GM12865 (cell line): Measurements from ENCODE around the gene DNAH12.

Experiments used
- DNase-seq: peaks from one replicate; pipeline ENCODE4 v3.0.0; 2010; ENCODE audit warnings: low read depth
- H3K4me3 ChIP-seq: 2 replicates; pipeline ENCODE4 v1.5.1; 2011; ENCODE audit warnings: mild to moderate bottlenecking, low read depth, low read length, control low read depth
- CTCF ChIP-seq: IDR thresholded peaks from 2 replicates; pipeline ENCODE4 v1.5.1; 2011; ENCODE audit warnings: low read length, control low read depth, low read depth, inconsistent platforms; ENCODE audit not compliant: insufficient read depth; ENCODE audit errors: missing control alignments

Gene DNAH12

GRCh38 chr3:57411715-57412114 lies 132.4 kb downstream of the DNAH12 start:
- no peak overlapping the region for H3K4me3 ChIP-seq
- TF ChIP-seq CTCF, result no peak
- no peak for DNase-seq

- DNase-seq, result no peak
- H3K4me3 ChIP-seq, result no peak overlapping the region
- TF ChIP-seq CTCF, result no peak
These were observed 134.7 kb downstream of the DNAH12 start for GRCh38 chr3:57409471-57409870.

- no peak for DNase-seq
- H3K4me3 ChIP-seq, result no peak overlapping the region
- no peak for TF ChIP-seq CTCF
These were observed 141.5 kb downstream of the DNAH12 start for GRCh38 chr3:57402675-57403074.

- H3K4me3 ChIP-seq, result no peak overlapping the region
- peak; percentile 94 for TF ChIP-seq CTCF
- DNase-seq, result peak; percentile 85
These were observed 146.7 kb downstream of the DNAH12 start for GRCh38 chr3:57397175-57398026.

GRCh38 chr3:57393977-57394376 lies 150.2 kb downstream of the DNAH12 start:
- no peak for DNase-seq
- TF ChIP-seq CTCF, result no peak
- no peak overlapping the region for H3K4me3 ChIP-seq

- H3K4me3 ChIP-seq, result no peak overlapping the region
- TF ChIP-seq CTCF, result no peak
- no peak for DNase-seq
These were observed 152.4 kb downstream of the DNAH12 start for GRCh38 chr3:57391767-57392166.

GRCh38 chr3:57389271-57389670 lies 154.9 kb downstream of the DNAH12 start:
- DNase-seq, result no peak
- TF ChIP-seq CTCF, result no peak
- no peak overlapping the region for H3K4me3 ChIP-seq
